Smooth muscle cell (in vitro differentiated cells): ENCODE data around the gene OSM. TPM values are rescaled to one million over a fixed set of nuclear protein-coding genes. Genes with fewer than 3 reads are reported as not detected.

Experiments
- DNase-seq: peaks from one replicate; lab custom pipeline; 2025; ENCODE audit not compliant: unreplicated experiment; lab: John Stamatoyannopoulos, UW
- H2AFZ ChIP-seq: fragments of 200-600 bp; sonication (generic); 2 replicates; pipeline ENCODE4 v1.6.0; 2016; ENCODE audit warnings: antibody characterized with exemption, low read depth, mild to moderate bottlenecking
- H3F3A ChIP-seq: fragments of 200-600 bp; sonication (generic); 2 replicates; pipeline ENCODE4 v1.6.0; 2017; ENCODE audit warnings: antibody characterized with exemption, low read depth
- H3K27ac ChIP-seq: fragments of 200-600 bp; sonication (generic); 2 replicates; pipeline ENCODE4 v1.5.1; 2016; ENCODE audit warnings: low read depth, mild to moderate bottlenecking
- H3K27me3 ChIP-seq: fragments of 200-600 bp; sonication (generic); 2 replicates; pipeline ENCODE4 v1.6.1; 2016; ENCODE audit warnings: low read depth, mild to moderate bottlenecking
- H3K36me3 ChIP-seq: fragments of 200-600 bp; sonication (generic); 2 replicates; pipeline ENCODE4 v1.5.1; 2016; ENCODE audit warnings: low read depth
- H3K4me1 ChIP-seq: fragments of 200-600 bp; sonication (generic); 2 replicates; pipeline ENCODE4 v1.5.1; 2016; ENCODE audit warnings: low read depth
- H3K4me2 ChIP-seq: fragments of 200-600 bp; sonication (generic); 2 replicates; pipeline ENCODE4 v1.6.0; 2016; ENCODE audit warnings: mild to moderate bottlenecking
- H3K4me3 ChIP-seq: fragments of 200-600 bp; sonication (generic); 2 replicates; pipeline ENCODE4 v1.5.1; 2016; ENCODE audit warnings: mild to moderate bottlenecking
- H3K79me2 ChIP-seq: fragments of 200-600 bp; sonication (generic); 2 replicates; pipeline ENCODE4 v1.6.0; 2016; ENCODE audit warnings: low read depth, mild to moderate bottlenecking
- H3K9ac ChIP-seq: fragments of 200-600 bp; sonication (generic); 2 replicates; pipeline ENCODE4 v1.6.0; 2016; ENCODE audit warnings: low read depth
- H3K9me3 ChIP-seq: fragments of 200-600 bp; sonication (generic); replicated peaks from 2 replicates; pipeline ENCODE4 v1.5.1; 2016; ENCODE audit warnings: low read depth
- H4K20me1 ChIP-seq: fragments of 200-600 bp; sonication (generic); 2 replicates; pipeline ENCODE4 v1.6.0; 2016; ENCODE audit warnings: low read depth
- CTCF ChIP-seq: fragments of 200-600 bp; sonication (generic); IDR thresholded peaks from 2 replicates; pipeline ENCODE4 v1.5.1; 2017; ENCODE audit warnings: borderline replicate concordance, mild to moderate bottlenecking, antibody characterized with exemption; ENCODE audit not compliant: insufficient read depth, poor library complexity, severe bottlenecking
- WGBS: methylation state at CpG from one replicate; pipeline ENCODE4 v1.1.7; 2016; ENCODE audit warnings: low lambda C conversion rate; 5-methylcytosine and 5-hydroxymethylcytosine counted together
- polyA plus RNA-seq: library from polyadenylated mRNA; unstranded; fragments of >200 nt; fragmentation: Nextera tagmentation; extraction: Ambion mirVana; gene quantifications from 2 replicates; pipeline ENCODE4 v1.2.1, GENCODE V29; 2016
- total RNA-seq: library from RNA; depleted of rRNA; stranded (reverse); fragments of >200 nt; gene quantifications from 2 replicates; pipeline ENCODE4 v1.2.3, GENCODE V29; 2014

The OSM gene
- total and polyA plus RNA-seq, 2 experiments from 2014 or later, result 0.14 to 0.27 TPM

DNA sequence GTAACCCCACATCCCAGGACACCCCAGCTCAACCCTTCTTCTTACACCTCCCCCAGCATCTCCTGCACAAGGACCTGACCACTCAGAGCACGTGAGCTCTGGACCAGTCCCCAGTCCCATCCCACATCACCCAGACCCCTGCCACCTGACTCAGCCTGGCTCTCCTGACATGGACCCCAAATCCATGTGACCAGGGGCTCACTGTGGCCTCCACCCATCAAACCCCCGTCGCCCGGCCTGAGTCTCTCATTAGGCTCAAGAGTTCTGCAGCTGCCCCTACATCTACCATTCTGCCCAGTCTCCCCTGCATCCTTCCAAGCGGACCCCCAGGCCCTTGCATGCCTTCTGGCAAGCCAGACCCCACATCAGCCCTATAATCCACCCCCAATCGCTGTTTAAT lies 18.2 kb downstream of the OSM start:
- Histone ChIP-seq H3K9ac (no peak overlapping the region), H3K27me3 (no peaks in the 10 kb centered on the region), H3K4me1 (peaks cover 18% of the 10 kb centered on the region), H3F3A (peaks cover 18% of the 10 kb centered on the region), H3K4me2 (no peak overlapping the region), H2AFZ (no peak overlapping the region), H4K20me1 (no peaks in the 10 kb centered on the region), H3K9me3 (no peaks in the 10 kb centered on the region), H3K79me2 (peaks cover 33% of the 10 kb centered on the region), H3K4me3 (no peak overlapping the region), H3K36me3 (no peaks in the 10 kb centered on the region), H3K27ac (no peak overlapping the region)
- no peak for TF ChIP-seq CTCF
- DNase-seq, result no peak
- 94% methylated on average over 6 of the region's 6 CpGs for WGBS

- Histone ChIP-seq H4K20me1 (no peaks in the 10 kb centered on the region), H3K36me3 (no peaks in the 10 kb centered on the region), H2AFZ (no peak overlapping the region), H3K4me1 (peaks cover 16% of the 10 kb centered on the region), H3F3A (peaks cover 18% of the 10 kb centered on the region), H3K4me2 (no peak overlapping the region), H3K9ac (no peak overlapping the region), H3K4me3 (no peak overlapping the region), H3K79me2 (peaks cover 36% of the 10 kb centered on the region), H3K9me3 (no peaks in the 10 kb centered on the region), H3K27me3 (no peaks in the 10 kb centered on the region), H3K27ac (no peak overlapping the region)
- no peak for TF ChIP-seq CTCF
- 98% methylated on average over 4 of the region's 12 CpGs for WGBS
- no peak for DNase-seq
Measured at GRCh38 chr22:30247974-30248373, 18.7 kb downstream of the OSM start.

GRCh38 chr22:30247561-30247960 lies 19.1 kb downstream of the OSM start:
- H3K27me3 ChIP-seq, result no peaks in the 10 kb centered on the region
- no peak for DNase-seq
- peaks cover 21% of the 10 kb centered on the region for H3F3A ChIP-seq
- WGBS, result 96% methylated on average over 11 of the region's 11 CpGs
- no peak overlapping the region for H3K4me3 ChIP-seq
- H2AFZ ChIP-seq, result no peak overlapping the region
- no peaks in the 10 kb centered on the region for H3K9me3 ChIP-seq
- peak overlapping the region; percentile 79 for H3K27ac ChIP-seq
- no peaks in the 10 kb centered on the region for H4K20me1 ChIP-seq
- peaks cover 40% of the 10 kb centered on the region for H3K79me2 ChIP-seq
- no peak overlapping the region for H3K9ac ChIP-seq
- no peaks in the 10 kb centered on the region for H3K36me3 ChIP-seq
- peaks cover 16% of the 10 kb centered on the region for H3K4me1 ChIP-seq
- no peak for TF ChIP-seq CTCF
- H3K4me2 ChIP-seq, result peak overlapping the region; percentile 97

DNA sequence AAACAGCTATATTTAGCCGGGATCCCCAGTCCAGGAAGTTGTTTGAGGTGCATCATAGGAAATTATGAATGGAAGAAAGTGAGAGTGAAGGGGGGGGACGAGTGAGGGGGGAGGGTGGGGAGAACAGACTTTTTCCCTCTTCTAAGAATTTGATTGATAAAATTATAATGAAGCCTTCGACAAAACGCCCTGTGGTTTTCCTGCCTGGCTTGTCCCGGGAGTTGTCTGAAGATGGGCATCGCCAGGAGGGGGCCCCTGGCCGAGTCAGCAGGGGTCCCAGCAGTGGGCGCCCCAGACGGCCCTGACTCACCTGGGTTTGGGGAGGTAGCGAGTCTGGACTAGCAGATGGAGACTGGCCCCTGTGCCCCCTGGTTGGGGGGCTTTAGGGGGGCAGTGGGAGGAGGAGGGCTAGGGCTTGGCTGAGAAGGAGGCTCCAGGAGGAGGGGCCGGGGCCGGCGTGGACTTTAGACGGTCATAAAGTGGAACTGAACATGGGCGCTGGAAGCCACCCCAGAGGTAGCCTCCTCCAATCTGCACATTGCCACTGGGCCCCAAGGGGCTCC lies 19.8 kb downstream of the OSM start:
- Histone ChIP-seq H3K4me1 (peaks cover 11% of the 10 kb centered on the region), H3K79me2 (peaks cover 42% of the 10 kb centered on the region), H3F3A (peaks cover 15% of the 10 kb centered on the region), H3K9me3 (no peaks in the 10 kb centered on the region), H3K4me3 (peak overlapping the region; percentile 85), H2AFZ (no peak overlapping the region), H3K27me3 (no peaks in the 10 kb centered on the region), H3K36me3 (no peaks in the 10 kb centered on the region), H3K27ac (peak overlapping the region; percentile 79), H3K4me2 (peak overlapping the region; percentile 97), H4K20me1 (no peaks in the 10 kb centered on the region), H3K9ac (peak overlapping the region; percentile 84)
- no peak for TF ChIP-seq CTCF
- 42% methylated on average over 15 of the region's 15 CpGs for WGBS
- DNase-seq, result no peak
